GM12878 (cell line): ENCODE measurements around the gene ZNF133.

ENCODE experiments used
- CTCF ChIP-seq, 3 experiments: IDR thresholded peaks in 2 of 3; conservative IDR thresholded peaks in 1 of 3; 2 replicates each; pipeline ENCODE4 v1.5.1; 2011; ENCODE audit warnings: low read depth in 3 of 3, low read length in 3 of 3, mild to moderate bottlenecking in 3 of 3, control low read depth in 2 of 3, moderate library complexity in 2 of 3, inconsistent platforms in 1 of 3, mixed read lengths in 1 of 3; ENCODE audit not compliant: control insufficient read depth in 2 of 3, insufficient read depth in 1 of 3; ENCODE audit errors: extremely low read depth in 1 of 3
- FOS ChIP-seq: IDR thresholded peaks from 3 replicates; pipeline ENCODE4 v1.6.1; 2011; ENCODE audit warnings: borderline replicate concordance; ENCODE audit not compliant: insufficient read length; ENCODE audit errors: extremely low read depth
- HDAC2 ChIP-seq: fragments of 200-600 bp; sonication (generic); IDR thresholded peaks from 2 replicates; pipeline ENCODE4 v1.6.1; 2017
- POLR2A ChIP-seq: IDR thresholded peaks from 2 replicates; pipeline ENCODE4 v1.6.1; 2011; ENCODE audit warnings: low read depth, mild to moderate bottlenecking, low read length
- RELB ChIP-seq: fragments of 450-650 bp; IDR thresholded peaks from 2 replicates; pipeline ENCODE4 v1.6.1; 2017; ENCODE audit warnings: low read depth, mild to moderate bottlenecking, moderate library complexity
- TAF1 ChIP-seq: IDR thresholded peaks from 2 replicates; pipeline ENCODE4 v1.6.1; 2011; ENCODE audit warnings: mild to moderate bottlenecking, low read depth, low read length, borderline replicate concordance

GRCh38 chr20:18254615-18255014, 33.7 kb upstream of the ZNF133 start:
- TF ChIP-seq FOS (no peak), CTCF (IDR thresholded peaks at IDR 0.05 in 2 of 3, conservative IDR thresholded peaks at IDR 0.05 in 1 of 3; ENCODE audit: control insufficient read depth in 2 of 3, extremely low read depth in 1 of 3, insufficient read depth in 1 of 3, low read depth in 3 of 3, low read length in 3 of 3) (no peak), POLR2A (no peak), HDAC2 (no peak), TAF1 (no peak), RELB (no peak)
